Measurements from ENCODE around the gene FILIP1. TPM values are rescaled to one million over a fixed set of nuclear protein-coding genes. Genes with fewer than 3 reads are reported as not detected.

FILIP1 gene
- total RNA-seq, 2 donors from 2014 or later: 0.07 to 0.08 TPM

GRCh38 chr6:75344021-75344420 lies 149.6 kb downstream of the FILIP1 start:
- no peaks in the 10 kb centered on the region for H3K9me3 ChIP-seq (ENCODE audit: control insufficient read depth, low read length, poor library complexity, severe bottlenecking)
- DNase-seq: no peak
- no peaks in the 10 kb centered on the region for H3K4me1 Mint-ChIP-seq
- H3K27me3 Mint-ChIP-seq: peaks cover 29% of the 10 kb centered on the region
- no peak for ATAC-seq
- no peak overlapping the region for H3K4me3 Mint-ChIP-seq
- H3K27ac Mint-ChIP-seq: no peak overlapping the region
- peaks cover 2% of the 10 kb centered on the region for H3K36me3 Mint-ChIP-seq (ENCODE audit: low read depth)

GRCh38 chr6:75337835-75338580 lies 155.6 kb downstream of the FILIP1 start:
- H3K9me3 ChIP-seq (ENCODE audit: control insufficient read depth, low read length, poor library complexity, severe bottlenecking): no peaks in the 10 kb centered on the region
- Mint-ChIP-seq H3K36me3 (ENCODE audit: low read depth) (peaks cover 2% of the 10 kb centered on the region), H3K4me3 (no peak overlapping the region), H3K27ac (no peak overlapping the region), H3K27me3 (peaks cover 32% of the 10 kb centered on the region), H3K4me1 (peaks cover 2% of the 10 kb centered on the region)
- DNase-seq (no peak), ATAC-seq (no peak)

- Mint-ChIP-seq H3K4me3 (no peak overlapping the region), H3K4me1 (peaks cover 2% of the 10 kb centered on the region), H3K36me3 (ENCODE audit: low read depth) (peaks cover 2% of the 10 kb centered on the region), H3K27me3 (peaks cover 38% of the 10 kb centered on the region), H3K27ac (no peak overlapping the region)
- DNase-seq: no peak
- H3K9me3 ChIP-seq (ENCODE audit: control insufficient read depth, low read length, poor library complexity, severe bottlenecking): no peaks in the 10 kb centered on the region
- no peak for ATAC-seq
Measured at GRCh38 chr6:75334266-75335040, 159.1 kb downstream of the FILIP1 start.

- Mint-ChIP-seq H3K4me3 (no peak overlapping the region), H3K27ac (no peak overlapping the region), H3K4me1 (peaks cover 2% of the 10 kb centered on the region), H3K27me3 (peaks cover 38% of the 10 kb centered on the region), H3K36me3 (ENCODE audit: low read depth) (peaks cover 2% of the 10 kb centered on the region)
- no peaks in the 10 kb centered on the region for H3K9me3 ChIP-seq (ENCODE audit: control insufficient read depth, low read length, poor library complexity, severe bottlenecking)
- DNase-seq (no peak), ATAC-seq (no peak)
Measured at GRCh38 chr6:75333676-75334200, 159.9 kb downstream of the FILIP1 start.

GRCh38 chr6:75331151-75331550 lies 162.4 kb downstream of the FILIP1 start:
- DNase-seq (no peak), ATAC-seq (no peak)
- Mint-ChIP-seq H3K27me3 (peaks cover 32% of the 10 kb centered on the region), H3K36me3 (ENCODE audit: low read depth) (no peaks in the 10 kb centered on the region), H3K27ac (no peak overlapping the region), H3K4me1 (peaks cover 2% of the 10 kb centered on the region), H3K4me3 (no peak overlapping the region)
- no peaks in the 10 kb centered on the region for H3K9me3 ChIP-seq (ENCODE audit: control insufficient read depth, low read length, poor library complexity, severe bottlenecking)

GRCh38 chr6:75329703-75330102 lies 163.9 kb downstream of the FILIP1 start:
- peaks cover 26% of the 10 kb centered on the region for H3K27me3 Mint-ChIP-seq
- no peak overlapping the region for H3K27ac Mint-ChIP-seq
- H3K36me3 Mint-ChIP-seq (ENCODE audit: low read depth): no peaks in the 10 kb centered on the region
- ATAC-seq (no peak), DNase-seq (no peak)
- no peak overlapping the region for H3K4me3 Mint-ChIP-seq
- peaks cover 2% of the 10 kb centered on the region for H3K4me1 Mint-ChIP-seq
- H3K9me3 ChIP-seq (ENCODE audit: control insufficient read depth, low read length, poor library complexity, severe bottlenecking): no peaks in the 10 kb centered on the region

GRCh38 chr6:75327807-75328206 lies 165.8 kb downstream of the FILIP1 start:
- no peak overlapping the region for H3K4me3 Mint-ChIP-seq
- DNase-seq: no peak
- no peaks in the 10 kb centered on the region for H3K9me3 ChIP-seq (ENCODE audit: control insufficient read depth, low read length, poor library complexity, severe bottlenecking)
- peaks cover 16% of the 10 kb centered on the region for H3K27me3 Mint-ChIP-seq
- H3K4me1 Mint-ChIP-seq: no peaks in the 10 kb centered on the region
- no peaks in the 10 kb centered on the region for H3K36me3 Mint-ChIP-seq (ENCODE audit: low read depth)
- no peak for ATAC-seq
- no peak overlapping the region for H3K27ac Mint-ChIP-seq

- no peaks in the 10 kb centered on the region for H3K36me3 Mint-ChIP-seq (ENCODE audit: low read depth)
- H3K4me1 Mint-ChIP-seq: no peaks in the 10 kb centered on the region
- no peak for DNase-seq
- peaks cover 10% of the 10 kb centered on the region for H3K27me3 Mint-ChIP-seq
- no peak overlapping the region for H3K4me3 Mint-ChIP-seq
- H3K9me3 ChIP-seq (ENCODE audit: control insufficient read depth, low read length, poor library complexity, severe bottlenecking): no peaks in the 10 kb centered on the region
- no peak overlapping the region for H3K27ac Mint-ChIP-seq
- no peak for ATAC-seq
Measured at GRCh38 chr6:75326557-75327258, 166.9 kb downstream of the FILIP1 start.

GRCh38 chr6:75318900-75319299 lies 174.7 kb downstream of the FILIP1 start:
- Mint-ChIP-seq H3K27ac (no peak overlapping the region), H3K4me3 (no peak overlapping the region), H3K36me3 (ENCODE audit: low read depth) (peaks cover 2% of the 10 kb centered on the region), H3K27me3 (peaks cover 48% of the 10 kb centered on the region), H3K4me1 (no peaks in the 10 kb centered on the region)
- no peak for DNase-seq
- H3K9me3 ChIP-seq (ENCODE audit: control insufficient read depth, low read length, poor library complexity, severe bottlenecking): no peaks in the 10 kb centered on the region
- no peak for ATAC-seq

- peaks cover 4% of the 10 kb centered on the region for H3K36me3 Mint-ChIP-seq (ENCODE audit: low read depth)
- no peak overlapping the region for H3K27ac Mint-ChIP-seq
- ATAC-seq (no peak), DNase-seq (no peak)
- no peak overlapping the region for H3K4me3 Mint-ChIP-seq
- H3K4me1 Mint-ChIP-seq: no peaks in the 10 kb centered on the region
- peaks cover 61% of the 10 kb centered on the region for H3K27me3 Mint-ChIP-seq
- no peaks in the 10 kb centered on the region for H3K9me3 ChIP-seq (ENCODE audit: control insufficient read depth, low read length, poor library complexity, severe bottlenecking)
Measured at GRCh38 chr6:75317503-75318206, 175.9 kb downstream of the FILIP1 start.

- DNase-seq (no peak), ATAC-seq (no peak)
- no peak overlapping the region for H3K4me3 Mint-ChIP-seq
- no peaks in the 10 kb centered on the region for H3K9me3 ChIP-seq (ENCODE audit: control insufficient read depth, low read length, poor library complexity, severe bottlenecking)
- no peaks in the 10 kb centered on the region for H3K4me1 Mint-ChIP-seq
- no peak overlapping the region for H3K27ac Mint-ChIP-seq
- H3K27me3 Mint-ChIP-seq: peaks cover 67% of the 10 kb centered on the region
- H3K36me3 Mint-ChIP-seq (ENCODE audit: low read depth): peaks cover 4% of the 10 kb centered on the region
Measured at GRCh38 chr6:75315978-75316377, 177.6 kb downstream of the FILIP1 start.

- DNase-seq (no peak), ATAC-seq (no peak)
- Mint-ChIP-seq H3K4me1 (peaks cover 2% of the 10 kb centered on the region), H3K27me3 (peaks cover 50% of the 10 kb centered on the region), H3K27ac (no peak overlapping the region), H3K4me3 (no peak overlapping the region), H3K36me3 (ENCODE audit: low read depth) (no peaks in the 10 kb centered on the region)
- H3K9me3 ChIP-seq (ENCODE audit: control insufficient read depth, low read length, poor library complexity, severe bottlenecking): no peaks in the 10 kb centered on the region
Measured at GRCh38 chr6:75308250-75308988, 185.2 kb downstream of the FILIP1 start.
